Measurements from ENCODE around the gene PLD4.
"Not testable (repeated sequence)": the region's sequence is repeated elsewhere in the genome, so short reads cannot be mapped to it uniquely, and the experiment has no call there.

GRCh38 chr14:104949406-104949955 lies 24.8 kb downstream of the PLD4 start:
- TF ChIP-seq CTCF, POLR2A (IDR thresholded peaks at IDR 0.05): not testable (repeated sequence)

Measured in uterus (tissue), 2 donors.